ENCODE results near the gene HCRT.

HCRT gene

DNA sequence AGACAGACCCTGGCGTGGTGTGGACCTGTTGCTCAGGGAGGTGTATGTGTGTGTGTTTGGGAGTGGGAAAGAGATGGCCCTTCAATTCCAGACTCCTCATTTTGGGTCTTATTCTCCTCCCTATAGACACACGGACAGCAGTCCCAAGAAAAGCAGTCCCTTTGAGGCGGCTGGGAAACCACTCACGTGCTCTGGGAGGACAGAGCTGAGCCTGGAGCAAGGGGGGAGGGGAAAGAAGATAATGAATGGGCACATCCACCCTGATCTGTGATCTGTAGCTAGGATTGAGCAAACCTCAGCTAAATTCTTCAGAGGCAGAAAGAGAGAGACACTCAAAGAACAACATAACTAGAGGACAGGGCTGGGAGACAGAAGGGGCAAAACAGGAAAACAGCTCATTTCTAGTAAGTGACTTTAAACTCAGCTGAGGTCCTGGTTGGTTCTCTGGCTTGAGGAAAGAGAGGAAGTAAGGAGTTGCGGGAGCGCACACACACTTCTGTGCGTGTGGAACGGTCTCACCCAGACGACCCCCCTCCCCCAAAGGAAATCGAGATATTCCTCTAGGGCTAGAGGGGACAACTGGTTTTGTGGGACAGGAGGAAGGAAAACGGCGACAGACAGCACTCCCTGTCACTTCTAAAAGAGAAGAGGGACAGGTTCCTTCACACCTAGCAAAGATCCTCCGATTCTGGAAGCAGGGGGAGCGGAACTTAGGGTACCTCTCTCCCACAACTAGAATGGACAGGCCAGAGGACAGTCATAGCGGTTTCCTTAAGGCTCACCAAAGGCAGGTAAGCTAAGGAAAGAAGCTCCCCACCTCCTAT, 31.1 kb downstream of the HCRT start (continued):
- no peak for TF ChIP-seq OVOL3 (tag by site-specific recombination; IDR thresholded peaks at IDR 0.05)
- no peak for TF ChIP-seq OSR2 (tag by site-specific recombination; IDR thresholded peaks at IDR 0.05)
- TF ChIP-seq WT1 (tag by site-specific recombination; IDR thresholded peaks at IDR 0.05), result 0 out of 2 replicates have a peak, but pooled peaks have one; percentile 11
- TF ChIP-seq ZNF658 (tag by site-specific recombination; IDR thresholded peaks at IDR 0.05), result no peak
- TF ChIP-seq SCRT1 (tag by site-specific recombination; IDR thresholded peaks at IDR 0.05; ENCODE audit: borderline replicate concordance), result peak; percentile 90
- no peak for TF ChIP-seq ZNF266 (tag by site-specific recombination; IDR thresholded peaks at IDR 0.05; ENCODE audit: low read depth)
- 0 out of 2 replicates have a peak, but pooled peaks have one; percentile 37 for TF ChIP-seq ZNF76 (tag by site-specific recombination; IDR thresholded peaks at IDR 0.05; ENCODE audit: borderline replicate concordance, low read depth)
- TF ChIP-seq ZNF426 (tag by site-specific recombination; IDR thresholded peaks at IDR 0.05), result no peak
- no peak for TF ChIP-seq ZNF157 (tag by site-specific recombination; IDR thresholded peaks at IDR 0.05)
- TF ChIP-seq, protein P1, sequence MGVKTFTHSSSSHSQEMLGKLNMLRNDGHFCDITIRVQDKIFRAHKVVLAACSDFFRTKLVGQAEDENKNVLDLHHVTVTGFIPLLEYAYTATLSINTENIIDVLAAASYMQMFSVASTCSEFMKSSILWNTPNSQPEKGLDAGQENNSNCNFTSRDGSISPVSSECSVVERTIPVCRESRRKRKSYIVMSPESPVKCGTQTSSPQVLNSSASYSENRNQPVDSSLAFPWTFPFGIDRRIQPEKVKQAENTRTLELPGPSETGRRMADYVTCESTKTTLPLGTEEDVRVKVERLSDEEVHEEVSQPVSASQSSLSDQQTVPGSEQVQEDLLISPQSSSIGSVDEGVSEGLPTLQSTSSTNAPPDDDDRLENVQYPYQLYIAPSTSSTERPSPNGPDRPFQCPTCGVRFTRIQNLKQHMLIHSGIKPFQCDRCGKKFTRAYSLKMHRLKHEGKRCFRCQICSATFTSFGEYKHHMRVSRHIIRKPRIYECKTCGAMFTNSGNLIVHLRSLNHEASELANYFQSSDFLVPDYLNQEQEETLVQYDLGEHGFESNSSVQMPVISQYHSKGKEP (tag by site-specific recombination; IDR thresholded peaks at IDR 0.05), result no peak
- TF ChIP-seq, protein P2, sequence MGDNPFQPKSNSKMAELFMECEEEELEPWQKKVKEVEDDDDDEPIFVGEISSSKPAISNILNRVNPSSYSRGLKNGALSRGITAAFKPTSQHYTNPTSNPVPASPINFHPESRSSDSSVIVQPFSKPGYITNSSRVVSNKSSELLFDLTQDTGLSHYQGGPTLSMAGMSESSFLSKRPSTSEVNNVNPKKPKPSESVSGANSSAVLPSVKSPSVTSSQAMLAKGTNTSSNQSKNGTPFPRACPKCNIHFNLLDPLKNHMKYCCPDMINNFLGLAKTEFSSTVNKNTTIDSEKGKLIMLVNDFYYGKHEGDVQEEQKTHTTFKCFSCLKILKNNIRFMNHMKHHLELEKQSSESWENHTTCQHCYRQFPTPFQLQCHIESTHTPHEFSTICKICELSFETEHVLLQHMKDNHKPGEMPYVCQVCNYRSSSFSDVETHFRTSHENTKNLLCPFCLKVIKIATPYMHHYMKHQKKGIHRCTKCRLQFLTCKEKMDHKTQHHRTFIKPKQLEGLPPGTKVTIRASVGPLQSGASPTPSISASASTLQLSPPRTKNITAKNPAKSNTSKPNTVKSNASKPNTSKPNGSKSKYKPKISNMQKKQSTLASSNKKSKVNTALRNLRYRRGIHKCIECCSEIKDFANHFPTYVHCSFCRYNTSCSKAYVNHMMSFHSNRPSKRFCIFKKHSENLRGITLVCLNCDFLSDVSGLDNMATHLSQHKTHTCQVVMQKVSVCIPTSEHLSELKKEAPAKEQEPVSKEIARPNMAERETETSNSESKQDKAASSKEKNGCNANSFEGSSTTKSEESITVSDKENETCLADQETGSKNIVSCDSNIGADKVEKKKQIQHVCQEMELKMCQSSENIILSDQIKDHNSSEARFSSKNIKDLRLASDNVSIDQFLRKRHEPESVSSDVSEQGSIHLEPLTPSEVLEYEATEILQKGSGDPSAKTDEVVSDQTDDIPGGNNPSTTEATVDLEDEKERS (tag by site-specific recombination; IDR thresholded peaks at IDR 0.05), result no peak
- TF ChIP-seq ZNF555 (tag by site-specific recombination; conservative IDR thresholded peaks at IDR 0.05), result no peak
- TF ChIP-seq SP2 (tag by site-specific recombination; IDR thresholded peaks at IDR 0.05), result no peak; the same call in 1 of the 2 replicates
- no peak for TF ChIP-seq ZNF610 (tag by site-specific recombination; IDR thresholded peaks at IDR 0.05; ENCODE audit: borderline replicate concordance)
- no peak for TF ChIP-seq ZIC2 (tag by site-specific recombination; IDR thresholded peaks at IDR 0.05)
- TF ChIP-seq YY2 (tag by site-specific recombination; IDR thresholded peaks at IDR 0.05), result no peak
- peak; percentile 97 for TF ChIP-seq SCRT2 (tag by site-specific recombination; IDR thresholded peaks at IDR 0.05)
- no peak for TF ChIP-seq FEZF1 (tag by site-specific recombination; IDR thresholded peaks at IDR 0.05)
- TF ChIP-seq ZBTB17 (tag by site-specific recombination; IDR thresholded peaks at IDR 0.05), result peak; percentile 96
- TF ChIP-seq ZNF324 (tag by site-specific recombination; IDR thresholded peaks at IDR 0.05), result no peak
- TF ChIP-seq, protein P3, sequence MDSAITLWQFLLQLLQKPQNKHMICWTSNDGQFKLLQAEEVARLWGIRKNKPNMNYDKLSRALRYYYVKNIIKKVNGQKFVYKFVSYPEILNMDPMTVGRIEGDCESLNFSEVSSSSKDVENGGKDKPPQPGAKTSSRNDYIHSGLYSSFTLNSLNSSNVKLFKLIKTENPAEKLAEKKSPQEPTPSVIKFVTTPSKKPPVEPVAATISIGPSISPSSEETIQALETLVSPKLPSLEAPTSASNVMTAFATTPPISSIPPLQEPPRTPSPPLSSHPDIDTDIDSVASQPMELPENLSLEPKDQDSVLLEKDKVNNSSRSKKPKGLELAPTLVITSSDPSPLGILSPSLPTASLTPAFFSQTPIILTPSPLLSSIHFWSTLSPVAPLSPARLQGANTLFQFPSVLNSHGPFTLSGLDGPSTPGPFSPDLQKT (IDR thresholded peaks at IDR 0.05; ENCODE audit: borderline replicate concordance, low read depth, low read length), result no peak

Measured in HEK293 (cell line).